ENCODE results near the gene PTPRK. TPM values are rescaled to one million over a fixed set of nuclear protein-coding genes. Genes with fewer than 3 reads are reported as not detected.

The PTPRK gene
- total and polyA plus RNA-seq, 2 experiments from 2014 or later, result 26.9 to 56.4 TPM

DNA sequence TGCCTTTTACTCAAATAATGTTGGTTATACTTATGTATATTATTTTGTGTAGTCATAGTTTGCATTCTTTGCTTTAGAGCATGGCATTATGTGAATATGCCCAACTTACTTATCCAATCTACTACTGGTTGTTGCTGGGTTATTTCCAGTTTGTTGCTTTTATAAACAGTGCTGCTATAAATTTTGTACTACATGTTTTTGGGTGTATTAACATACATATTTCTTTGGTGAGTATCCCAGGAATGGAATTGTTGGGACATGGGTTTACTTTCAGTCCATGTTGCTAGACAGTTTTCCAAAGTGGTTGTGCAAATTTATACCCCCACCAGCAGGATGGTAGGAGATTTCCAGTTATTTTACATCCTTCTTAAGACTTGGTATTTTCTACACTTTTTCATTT lies 462.5 kb downstream of the PTPRK start (continued):
- TF ChIP-seq, protein P1, sequence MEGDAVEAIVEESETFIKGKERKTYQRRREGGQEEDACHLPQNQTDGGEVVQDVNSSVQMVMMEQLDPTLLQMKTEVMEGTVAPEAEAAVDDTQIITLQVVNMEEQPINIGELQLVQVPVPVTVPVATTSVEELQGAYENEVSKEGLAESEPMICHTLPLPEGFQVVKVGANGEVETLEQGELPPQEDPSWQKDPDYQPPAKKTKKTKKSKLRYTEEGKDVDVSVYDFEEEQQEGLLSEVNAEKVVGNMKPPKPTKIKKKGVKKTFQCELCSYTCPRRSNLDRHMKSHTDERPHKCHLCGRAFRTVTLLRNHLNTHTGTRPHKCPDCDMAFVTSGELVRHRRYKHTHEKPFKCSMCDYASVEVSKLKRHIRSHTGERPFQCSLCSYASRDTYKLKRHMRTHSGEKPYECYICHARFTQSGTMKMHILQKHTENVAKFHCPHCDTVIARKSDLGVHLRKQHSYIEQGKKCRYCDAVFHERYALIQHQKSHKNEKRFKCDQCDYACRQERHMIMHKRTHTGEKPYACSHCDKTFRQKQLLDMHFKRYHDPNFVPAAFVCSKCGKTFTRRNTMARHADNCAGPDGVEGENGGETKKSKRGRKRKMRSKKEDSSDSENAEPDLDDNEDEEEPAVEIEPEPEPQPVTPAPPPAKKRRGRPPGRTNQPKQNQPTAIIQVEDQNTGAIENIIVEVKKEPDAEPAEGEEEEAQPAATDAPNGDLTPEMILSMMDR (conservative IDR thresholded peaks at IDR 0.05; ENCODE audit: low read depth in 2 of 2), result no peak

DNA sequence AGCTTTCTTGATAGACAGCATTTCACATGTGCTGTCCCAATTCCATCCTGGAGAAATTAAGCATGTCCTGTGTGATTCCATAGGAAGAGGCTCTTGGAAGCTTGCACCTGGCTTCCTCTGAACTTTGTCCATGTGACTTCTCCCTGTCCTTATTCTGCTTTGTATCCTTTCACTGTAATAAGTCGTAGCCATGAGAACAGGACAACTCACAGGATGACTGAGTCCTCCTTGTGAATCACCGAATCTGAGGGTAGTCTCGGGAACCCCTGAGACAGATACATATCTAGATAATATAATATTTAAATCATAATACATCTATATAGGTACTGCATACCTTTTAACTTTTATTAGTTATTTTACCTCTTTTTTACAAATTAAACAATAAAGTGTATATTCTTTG lies 462.9 kb downstream of the PTPRK start:
- H3K27ac ChIP-seq (ENCODE audit: low read depth), result no peak overlapping the region
- no peaks in the 10 kb centered on the region for H3F3A ChIP-seq (replicated peaks; ENCODE audit: low read depth)
- no peaks in the 10 kb centered on the region for H4K20me1 ChIP-seq (replicated peaks; ENCODE audit: insufficient read depth)
- H3K4me3 Mint-ChIP-seq, result no peak overlapping the region
- H3K27ac Mint-ChIP-seq, result no peak overlapping the region
- no peaks in the 10 kb centered on the region for H3K9me3 Mint-ChIP-seq
- TF ChIP-seq EZH2phosphoT487 (IDR thresholded peaks at IDR 0.05; ENCODE audit: unreplicated experiment) (no peak), EZH2 (IDR thresholded peaks at IDR 0.05; ENCODE audit: low read depth, unreplicated experiment) (no peak)
- H3K27me3 Mint-ChIP-seq (ENCODE audit: insufficient read depth, low read depth, poor library complexity), result peaks cover 4% of the 10 kb centered on the region
- H3K36me3 ChIP-seq (ENCODE audit: insufficient read depth), result 0 out of 2 replicates have a peak, but pooled peaks cover 4% of the 10 kb centered on the region
- no peaks in the 10 kb centered on the region for H3K4me1 ChIP-seq (ENCODE audit: insufficient read depth)
- no peaks in the 10 kb centered on the region for H3K9me2 ChIP-seq (ENCODE audit: insufficient read depth)
- no peaks in the 10 kb centered on the region for H3K79me2 ChIP-seq (replicated peaks; ENCODE audit: insufficient read depth)
- no peaks in the 10 kb centered on the region for H3K4me1 Mint-ChIP-seq
- no peak overlapping the region for H2AFZ ChIP-seq
- no peaks in the 10 kb centered on the region for H3K36me3 Mint-ChIP-seq (ENCODE audit: low read depth)
- H3K27me3 ChIP-seq (ENCODE audit: insufficient read depth), result no peaks in the 10 kb centered on the region
- ATAC-seq, result no peak
- H3K4me2 ChIP-seq, result no peak overlapping the region
- no peak overlapping the region for H3K4me3 ChIP-seq
- no peak for DNase-seq (ENCODE audit: low spot score)

GRCh38 chr6:128053109-128053508 lies 467.3 kb downstream of the PTPRK start:
- Histone ChIP-seq H3K4me3 (no peak overlapping the region), H3F3A (replicated peaks; ENCODE audit: low read depth) (no peaks in the 10 kb centered on the region), H3K9me2 (ENCODE audit: insufficient read depth) (no peaks in the 10 kb centered on the region), H3K4me1 (ENCODE audit: insufficient read depth) (peaks cover 10% of the 10 kb centered on the region; the same call in 1 of the 2 replicates), H2AFZ (no peak overlapping the region), H3K27me3 (ENCODE audit: insufficient read depth) (no peaks in the 10 kb centered on the region), H4K20me1 (replicated peaks; ENCODE audit: insufficient read depth) (no peaks in the 10 kb centered on the region), H3K4me2 (no peak overlapping the region), H3K36me3 (ENCODE audit: insufficient read depth) (no peaks in the 10 kb centered on the region), H3K27ac (ENCODE audit: low read depth) (no peak overlapping the region), H3K79me2 (replicated peaks; ENCODE audit: insufficient read depth) (no peaks in the 10 kb centered on the region)
- DNase-seq (ENCODE audit: low spot score) (no peak), ATAC-seq (no peak)
- H3K4me3 Mint-ChIP-seq, result no peak overlapping the region
- H3K9me3 Mint-ChIP-seq, result no peaks in the 10 kb centered on the region
- no peak overlapping the region for H3K27ac Mint-ChIP-seq
- no peaks in the 10 kb centered on the region for H3K36me3 Mint-ChIP-seq (ENCODE audit: low read depth)
- TF ChIP-seq EZH2 (IDR thresholded peaks at IDR 0.05; ENCODE audit: low read depth, unreplicated experiment), result no peak
- TF ChIP-seq EZH2phosphoT487 (IDR thresholded peaks at IDR 0.05; ENCODE audit: unreplicated experiment), result no peak
- TF ChIP-seq, protein P1 (conservative IDR thresholded peaks at IDR 0.05; ENCODE audit: low read depth in 2 of 2), result no peak
- no peak for TF ChIP-seq STAT1 (IDR thresholded peaks at IDR 0.05; ENCODE audit: unreplicated experiment)
- TF ChIP-seq NANOG (IDR thresholded peaks at IDR 0.05; ENCODE audit: borderline replicate concordance), result no peak
- no peak for TF ChIP-seq JUNB (IDR thresholded peaks at IDR 0.05; ENCODE audit: unreplicated experiment)
- H3K27me3 Mint-ChIP-seq (ENCODE audit: insufficient read depth, low read depth, poor library complexity), result peaks cover 10% of the 10 kb centered on the region
- peaks cover 8% of the 10 kb centered on the region for H3K4me1 Mint-ChIP-seq
